ENCODE results near the gene TSKS. TPM values are rescaled to one million over a fixed set of nuclear protein-coding genes. Genes with fewer than 3 reads are reported as not detected.

TSKS gene
- total RNA-seq, 4 donors from 2014 or later: 0.57 TPM; not detected in 3

DNA sequence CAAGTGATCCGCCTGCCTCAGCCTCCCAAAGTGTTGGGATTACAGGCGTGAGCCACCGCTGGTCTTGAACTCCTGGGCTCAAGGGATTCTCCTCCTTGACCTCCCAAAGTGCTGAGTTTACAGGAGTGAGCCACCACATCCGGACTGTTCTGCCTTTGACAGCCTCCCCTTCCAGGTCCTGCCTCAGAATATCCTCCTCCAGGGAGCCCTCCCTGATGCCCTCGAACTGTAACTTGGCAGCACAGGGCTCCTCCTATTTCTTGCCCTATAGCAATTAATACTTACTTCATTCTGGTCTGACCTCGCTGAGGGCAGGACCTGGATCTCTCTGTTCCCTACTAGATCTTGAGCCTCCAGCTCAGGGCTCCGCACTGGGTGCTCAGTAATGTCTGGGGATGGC is 66.2 kb downstream of the TSKS start:
- H3K9me3 ChIP-seq: no peaks in the 10 kb centered on the region
- no peak for DNase-seq (ENCODE audit: extremely low spot score)
- TF ChIP-seq POLR2AphosphoS5 (IDR thresholded peaks at IDR 0.05): no peak
- no peak for TF ChIP-seq POLR2A (IDR thresholded peaks at IDR 0.05; ENCODE audit: low read depth)
- TF ChIP-seq EP300 (IDR thresholded peaks at IDR 0.05): no peak
- no peak for TF ChIP-seq CTCF (IDR thresholded peaks at IDR 0.05)
- no peak overlapping the region for H3K27ac ChIP-seq (replicated peaks in 1 of 4)
- H3K4me3 ChIP-seq: no peak overlapping the region
- peaks cover 0 to 2% (median 2%) of the 10 kb centered on the region in 4 donors for H3K4me1 ChIP-seq
- 94% methylated on average over 7 of the region's 7 CpGs for WGBS
- H3K36me3 ChIP-seq: no peaks in the 10 kb centered on the region
- intact Hi-C loops (cut with DNase I): no loop called here
- H3K27me3 ChIP-seq: peaks cover 0 to 15% (median under 1%) of the 10 kb centered on the region in 4 donors

DNA sequence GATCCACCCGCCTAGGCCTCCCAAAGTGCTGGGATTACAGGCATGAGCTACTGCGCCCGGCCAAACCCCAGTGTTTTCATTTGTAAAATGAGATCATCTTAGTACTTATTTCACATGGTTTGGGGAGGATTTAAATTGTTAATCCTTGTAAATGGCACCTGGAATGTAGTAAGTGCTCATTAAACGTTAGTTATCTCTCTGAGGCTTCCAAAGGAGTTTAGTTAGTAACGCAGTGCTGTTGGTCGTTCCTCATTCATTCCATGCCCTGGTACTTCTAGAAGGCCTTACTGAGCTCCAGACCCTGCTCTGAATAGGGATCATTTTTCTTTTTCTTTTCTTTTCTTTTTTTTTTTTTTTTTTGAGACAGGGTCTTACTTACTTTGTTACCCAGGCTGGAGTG is 67.0 kb downstream of the TSKS start:
- Histone ChIP-seq H3K4me1 (peaks cover 2 to 10% (median 9%) of the 10 kb centered on the region in 4 donors), H3K27ac (replicated peaks in 1 of 4) (no peak overlapping the region), H3K36me3 (no peaks in the 10 kb centered on the region), H3K27me3 (peaks cover 0 to 19% (median 4%) of the 10 kb centered on the region in 4 donors), H3K4me3 (no peak overlapping the region), H3K9me3 (no peaks in the 10 kb centered on the region)
- TF ChIP-seq CTCF (IDR thresholded peaks at IDR 0.05): no peak
- TF ChIP-seq POLR2AphosphoS5 (IDR thresholded peaks at IDR 0.05): no peak
- no peak for TF ChIP-seq EP300 (IDR thresholded peaks at IDR 0.05)
- intact Hi-C loops (cut with DNase I): no loop called here
- DNase-seq (ENCODE audit: extremely low spot score): no peak
- WGBS: 81% methylated on average over 6 of the region's 6 CpGs

DNA sequence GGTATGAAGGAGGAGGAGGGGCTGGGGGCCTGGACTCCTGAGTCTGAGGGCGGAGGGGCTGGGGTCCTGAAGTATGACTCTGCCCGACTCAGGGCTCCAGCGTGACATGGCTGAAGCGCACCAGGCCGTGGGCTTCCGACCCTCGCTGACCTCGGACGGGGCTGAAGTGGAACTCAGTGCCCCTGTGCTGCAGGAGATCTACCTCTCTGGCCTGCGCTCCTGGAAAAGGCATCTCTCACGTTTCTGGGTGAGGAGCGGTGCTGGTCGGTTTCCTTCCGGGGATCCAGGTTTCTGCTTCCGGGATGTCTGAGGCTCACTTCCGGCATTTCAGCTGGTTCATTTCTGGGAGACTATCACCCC is 71.0 kb downstream of the TSKS start:
- Histone ChIP-seq H3K36me3 (peaks cover under 1 to 14% (median 10%) of the 10 kb centered on the region in 4 donors), H3K4me1 (peaks cover 31 to 34% (median 33%) of the 10 kb centered on the region in 4 donors), H3K4me3 (peak overlapping the region in 1 of 4 donors; percentile 51), H3K27me3 (peaks cover 0 to 43% (median 13%) of the 10 kb centered on the region in 4 donors), H3K27ac (replicated peaks in 1 of 4) (no peak overlapping the region), H3K9me3 (no peaks in the 10 kb centered on the region)
- WGBS: 69% methylated on average over 16 of the region's 16 CpGs
- no peak for TF ChIP-seq EP300 (IDR thresholded peaks at IDR 0.05)
- no peak for DNase-seq (ENCODE audit: extremely low spot score)
- intact Hi-C loops (cut with DNase I): no loop called here

GRCh38 chr19:49691243-49692146 is 71.6 kb downstream of the TSKS start:
- Histone ChIP-seq H3K4me3 (peak overlapping the region; percentile 51 to 63 (median 54)), H3K27ac (replicated peaks in 1 of 4) (peak overlapping the region in 3 of 4 donors; percentile 59 to 70 (median 67)), H3K9me3 (no peaks in the 10 kb centered on the region), H3K36me3 (peaks cover 7 to 20% (median 16%) of the 10 kb centered on the region in 4 donors), H3K27me3 (peaks cover 0 to 43% (median 13%) of the 10 kb centered on the region in 4 donors), H3K4me1 (peaks cover 31 to 37% (median 33%) of the 10 kb centered on the region in 4 donors)
- DNase-seq (ENCODE audit: extremely low spot score): no peak
- 9% methylated on average over 28 of the region's 39 CpGs for WGBS
- TF ChIP-seq EP300 (IDR thresholded peaks at IDR 0.05): no peak
- no peak for TF ChIP-seq POLR2AphosphoS5 (IDR thresholded peaks at IDR 0.05)
- no peak for TF ChIP-seq CTCF (IDR thresholded peaks at IDR 0.05)
- no peak for TF ChIP-seq POLR2A (IDR thresholded peaks at IDR 0.05; ENCODE audit: low read depth)
- intact Hi-C loops (cut with DNase I): no loop called here

GRCh38 chr19:49690656-49691242 is 72.4 kb downstream of the TSKS start, which contains the start of gene CPT1C:
TSS of gene CPT1C (plus strand) at chr19:49691116. CDS start at chr19:49692253, 1,137 bp downstream.
- H3K4me3 ChIP-seq: peak within 1 kb of the TSS; percentile 51 to 63 (median 54)
- H3K4me1 ChIP-seq: peaks cover 31 to 40% (median 33%) of the 10 kb centered on the region in 4 donors
- peaks cover 14 to 28% (median 24%) of the 10 kb centered on the region in 4 donors for H3K36me3 ChIP-seq
- H3K27me3 ChIP-seq: peaks cover 0 to 43% (median 13%) of the 10 kb centered on the region in 4 donors
- DNase-seq (ENCODE audit: extremely low spot score): peak; percentile 94
- peak within 1 kb of the TSS; percentile 59 to 76 (median 68) for H3K27ac ChIP-seq (replicated peaks in 1 of 4)
- H3K9me3 ChIP-seq: no peaks in the 10 kb centered on the region
- WGBS: 4% methylated on average over 38 of the region's 38 CpGs
- no peak for TF ChIP-seq POLR2A (IDR thresholded peaks at IDR 0.05; ENCODE audit: low read depth)
- no peak for TF ChIP-seq EP300 (IDR thresholded peaks at IDR 0.05)
- peak; percentile 49 to 77 for TF ChIP-seq POLR2AphosphoS5 (IDR thresholded peaks at IDR 0.05)
- TF ChIP-seq CTCF (IDR thresholded peaks at IDR 0.05): no peak
- intact Hi-C loops (cut with DNase I): no loop called here
